Stimulated activated naive CD8-positive, alpha-beta T cell treated with anti-CD3 and anti-CD28 coated beads, Interleukin-15, amount 100 ng/mL, for 72 hours (primary cell): ENCODE measurements around the gene GCLM.
A peak's percentile ranks its signal among the peaks of the same experiment; 100 is the strongest.

Experiments used
- ATAC-seq: fragments of 150-1000 bp; cut with Tn5 transposase; 2 replicates; pipeline ENCODE4 v1.10.0; 2021; ENCODE audit warnings: mild to moderate bottlenecking, moderate library complexity
- DNase-seq, 2 donors: peaks; one replicate each; pipeline ENCODE4 v3.0.0; 2021 to 2022
- H3K27ac Mint-ChIP-seq, 2 donors: one replicate each; pipeline ENCODE4 v1.8.0; 2022; ENCODE audit warnings: mild to moderate bottlenecking in 2 of 2, mixed read lengths in 2 of 2, moderate library complexity in 2 of 2
- H3K27me3 Mint-ChIP-seq: one replicate; pipeline ENCODE4 v1.8.0; 2022; ENCODE audit warnings: mixed read lengths
- H3K4me1 Mint-ChIP-seq: one replicate; pipeline ENCODE4 v1.8.0; 2022; ENCODE audit warnings: mild to moderate bottlenecking, mixed read lengths
- H3K4me3 Mint-ChIP-seq, 2 donors: one replicate each; pipeline ENCODE4 v1.8.0; 2022; ENCODE audit warnings: mild to moderate bottlenecking in 2 of 2, mixed read lengths in 2 of 2, moderate library complexity in 1 of 2
- H3K9me3 Mint-ChIP-seq, 2 donors: one replicate each; pipeline ENCODE4 v1.8.0; 2022; ENCODE audit warnings: mixed read lengths in 2 of 2

Gene GCLM

GRCh38 chr1:93844262-93845045 is 64.8 kb downstream of the GCLM start:
- H3K4me3 Mint-ChIP-seq = no peak overlapping the region
- H3K27ac Mint-ChIP-seq = peak overlapping the region in 1 of 2 donors; percentile 34
- ATAC-seq (no peak), DNase-seq (peak; percentile 35 to 36)
- no peaks in the 10 kb centered on the region for H3K9me3 Mint-ChIP-seq
- H3K27me3 Mint-ChIP-seq = no peaks in the 10 kb centered on the region
- peaks cover 28% of the 10 kb centered on the region for H3K4me1 Mint-ChIP-seq

- peaks cover 28% of the 10 kb centered on the region for H3K4me1 Mint-ChIP-seq
- H3K27ac Mint-ChIP-seq = peak overlapping the region in 1 of 2 donors; percentile 25
- ATAC-seq (no peak), DNase-seq (no peak)
- H3K27me3 Mint-ChIP-seq = no peaks in the 10 kb centered on the region
- H3K4me3 Mint-ChIP-seq = no peak overlapping the region
- no peaks in the 10 kb centered on the region for H3K9me3 Mint-ChIP-seq
These were observed 66.3 kb downstream of the GCLM start for GRCh38 chr1:93842750-93843500.

GRCh38 chr1:93841771-93842170 is 67.5 kb downstream of the GCLM start:
- Mint-ChIP-seq H3K27me3 (no peaks in the 10 kb centered on the region), H3K27ac (peak overlapping the region in 1 of 2 donors; percentile 37), H3K9me3 (no peaks in the 10 kb centered on the region), H3K4me1 (peaks cover 18% of the 10 kb centered on the region), H3K4me3 (no peak overlapping the region)
- no peak for ATAC-seq
- DNase-seq = no peak

GRCh38 chr1:93840956-93841482 is 68.2 kb downstream of the GCLM start:
- ATAC-seq (no peak), DNase-seq (no peak)
- Mint-ChIP-seq H3K9me3 (no peaks in the 10 kb centered on the region), H3K27ac (no peak overlapping the region), H3K4me1 (peaks cover 18% of the 10 kb centered on the region), H3K27me3 (no peaks in the 10 kb centered on the region), H3K4me3 (no peak overlapping the region)

GRCh38 chr1:93839753-93840152 is 69.5 kb downstream of the GCLM start:
- Mint-ChIP-seq H3K27ac (no peak overlapping the region), H3K9me3 (peaks cover under 1 to 2% of the 10 kb centered on the region in 2 donors), H3K4me3 (no peak overlapping the region), H3K4me1 (peaks cover 6% of the 10 kb centered on the region), H3K27me3 (no peaks in the 10 kb centered on the region)
- no peak for ATAC-seq
- no peak for DNase-seq

- Mint-ChIP-seq H3K27ac (no peak overlapping the region), H3K4me1 (peaks cover 2% of the 10 kb centered on the region), H3K27me3 (no peaks in the 10 kb centered on the region), H3K9me3 (peaks cover 5 to 6% of the 10 kb centered on the region in 2 donors), H3K4me3 (no peak overlapping the region)
- ATAC-seq (peak; percentile 22), DNase-seq (no peak)
These were observed 69.9 kb downstream of the GCLM start for GRCh38 chr1:93839307-93839706.

GRCh38 chr1:93837961-93838360 is 71.3 kb downstream of the GCLM start:
- Mint-ChIP-seq H3K27me3 (no peaks in the 10 kb centered on the region), H3K9me3 (peaks cover 8 to 11% of the 10 kb centered on the region in 2 donors), H3K27ac (no peak overlapping the region), H3K4me3 (no peak overlapping the region), H3K4me1 (no peaks in the 10 kb centered on the region)
- DNase-seq (no peak), ATAC-seq (no peak)
